HG03469 (cell line): ENCODE results near the gene CDK5RAP2.
"Not testable (repeated sequence)": the region's sequence is repeated elsewhere in the genome, so short reads cannot be mapped to it uniquely, and the experiment has no call there.

Experiments
- ATAC-seq: cut with Tn5 transposase; IDR thresholded peaks from one replicate; pipeline ENCODE4 v1.9.1; 2021; ENCODE audit warnings: mild to moderate bottlenecking, moderate library complexity, moderate number of reproducible peaks; ENCODE audit not compliant: unreplicated experiment

The CDK5RAP2 gene

DNA sequence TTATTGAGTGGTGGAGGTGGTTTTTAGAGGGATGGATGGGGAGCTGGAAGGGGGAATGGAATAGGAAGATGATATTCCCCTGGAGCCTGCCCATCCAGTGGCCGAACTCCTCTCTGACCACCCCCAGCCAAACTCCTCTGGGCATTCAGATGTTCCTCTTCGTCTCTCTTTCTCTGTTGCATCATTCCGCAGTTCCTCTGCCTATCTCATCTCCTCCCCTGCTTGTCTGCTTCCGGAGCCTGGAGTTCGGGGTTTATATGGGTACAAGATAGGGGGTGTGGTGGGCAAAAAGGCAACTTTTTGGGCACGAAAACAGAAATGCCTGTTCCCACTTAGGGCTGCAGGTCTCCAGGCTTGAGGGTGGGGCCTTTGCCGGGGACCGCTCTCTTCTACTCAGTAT is 12.2 kb upstream of the CDK5RAP2 start:
- no peak for ATAC-seq

DNA sequence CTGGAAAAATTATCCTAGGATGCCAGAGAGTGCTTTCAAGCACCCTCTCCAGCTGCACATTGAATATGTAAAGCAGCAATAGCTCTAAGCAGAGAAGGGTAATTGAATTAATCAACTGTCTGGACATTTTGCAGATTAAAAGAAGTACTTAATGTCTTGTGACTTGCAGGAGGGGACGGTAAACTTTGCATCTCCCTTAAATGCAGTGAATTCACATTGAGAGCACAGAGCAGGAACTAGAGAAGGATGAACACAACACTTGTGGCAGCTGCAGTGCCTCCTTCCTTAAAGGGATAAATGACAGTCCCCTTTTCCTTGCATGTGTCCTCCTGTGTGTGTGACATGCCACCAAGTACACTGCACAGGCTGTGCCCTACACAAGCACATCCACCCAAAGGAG is 7.4 kb upstream of the CDK5RAP2 start:
- no peak for ATAC-seq

- ATAC-seq = no peak
Observed at GRCh38 chr9:120583958-120584369, 4.0 kb upstream of the CDK5RAP2 start.

DNA sequence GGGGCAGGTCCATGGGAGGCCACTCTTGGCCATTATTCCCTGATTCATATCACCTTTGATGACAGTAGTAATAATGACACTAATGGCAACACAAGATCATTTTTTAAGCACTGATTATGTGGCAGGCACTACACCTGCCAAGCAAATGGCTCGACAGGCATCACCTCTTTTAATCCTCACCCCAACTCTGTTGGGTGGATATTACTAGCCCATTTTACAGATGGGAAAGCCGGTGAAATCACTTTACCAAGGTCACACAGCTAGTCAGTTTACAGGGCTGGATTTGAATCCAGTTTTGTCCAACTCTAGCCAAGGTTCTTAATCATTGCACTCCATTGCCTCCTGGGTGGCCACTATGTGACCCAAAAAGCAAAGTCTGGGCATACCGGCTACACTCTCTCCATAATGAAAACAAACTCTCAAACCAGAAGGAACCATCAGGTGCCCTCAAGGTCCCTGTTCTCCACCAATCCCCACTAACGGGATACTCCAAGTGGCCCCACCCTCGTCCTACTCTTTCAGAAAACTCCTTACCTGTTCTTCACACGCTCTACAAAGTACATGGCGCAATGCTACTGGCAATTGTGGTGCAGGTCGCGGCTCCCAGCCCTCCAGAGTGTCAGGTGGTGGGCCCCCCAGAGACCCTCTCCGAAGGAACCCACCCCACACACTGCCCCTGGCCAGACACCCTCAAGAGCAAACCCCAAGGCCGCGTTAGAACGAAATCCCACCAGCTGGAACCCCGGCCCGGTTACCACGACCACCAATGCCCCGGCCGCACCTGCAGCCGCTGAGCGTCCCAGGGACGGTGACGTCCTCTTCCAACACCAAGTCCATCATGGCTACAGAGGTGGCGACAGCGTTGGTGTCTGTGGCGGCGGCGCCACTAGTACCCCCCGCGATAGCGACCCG is 572 bp downstream of the CDK5RAP2 start:
- no peak for ATAC-seq

DNA sequence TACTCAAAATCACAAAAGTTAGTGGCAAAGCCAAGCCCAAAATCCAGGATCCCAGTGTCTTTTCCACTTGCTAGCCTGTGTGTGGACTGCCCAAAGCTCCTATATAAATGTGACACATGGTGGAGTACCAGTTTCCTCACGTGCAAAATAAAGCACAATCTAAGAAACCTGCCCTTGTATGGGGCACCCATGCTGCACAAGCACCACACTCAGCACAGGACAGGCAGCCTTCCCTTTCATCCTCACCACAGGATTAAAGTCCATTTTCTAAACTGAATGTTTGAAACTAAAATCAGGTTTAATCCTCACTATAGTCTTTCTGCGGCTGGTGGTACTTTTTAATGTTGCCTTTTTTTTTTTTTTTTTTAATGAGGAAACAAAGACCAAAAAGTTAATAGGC is 5.5 kb downstream of the CDK5RAP2 start:
- no peak for ATAC-seq

GRCh38 chr9:120572472-120572871 is 7.5 kb downstream of the CDK5RAP2 start:
- no peak for ATAC-seq

DNA sequence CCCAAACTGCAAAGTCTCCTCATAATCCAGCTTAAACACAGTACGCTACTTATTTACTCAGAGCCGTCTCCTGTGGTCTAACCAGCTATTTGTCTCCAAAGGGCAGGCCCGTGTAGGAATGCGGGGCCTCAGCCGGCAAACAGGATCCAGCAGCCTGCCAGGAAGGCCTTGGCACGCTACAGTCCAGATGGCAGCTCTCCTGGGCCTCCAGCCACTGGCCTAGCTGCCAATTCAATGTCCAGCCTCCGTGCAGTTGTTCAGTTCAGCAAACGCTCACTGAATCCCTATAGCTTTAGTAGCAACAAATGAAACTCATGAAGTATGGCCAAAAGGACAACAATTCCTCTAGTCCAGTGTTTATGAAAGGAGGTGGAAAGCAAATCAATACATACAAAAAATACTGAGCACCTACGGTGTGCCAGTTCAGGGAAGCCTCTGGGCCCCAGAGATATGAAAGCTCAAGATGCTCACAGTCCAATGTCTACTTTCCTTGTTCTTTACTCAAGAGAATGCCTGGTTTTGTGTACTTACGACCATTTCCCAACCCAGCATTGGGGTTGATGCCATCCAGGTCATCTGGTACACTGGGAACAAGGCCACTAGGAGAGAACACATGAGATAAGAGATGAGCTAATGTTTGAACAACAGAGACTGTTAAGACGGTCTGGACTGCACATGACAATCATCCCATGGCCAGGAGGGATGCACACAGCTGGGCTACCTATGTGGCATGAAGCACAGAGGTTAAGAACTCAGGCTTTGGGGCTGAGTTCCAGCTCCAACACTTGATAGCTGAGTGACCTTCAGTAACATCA is 8.3 kb downstream of the CDK5RAP2 start:
- ATAC-seq = no peak

- ATAC-seq = no peak
Observed at GRCh38 chr9:120570296-120570695, 9.7 kb downstream of the CDK5RAP2 start.

GRCh38 chr9:120569556-120569955 is 10.4 kb downstream of the CDK5RAP2 start:
- no peak for ATAC-seq

DNA sequence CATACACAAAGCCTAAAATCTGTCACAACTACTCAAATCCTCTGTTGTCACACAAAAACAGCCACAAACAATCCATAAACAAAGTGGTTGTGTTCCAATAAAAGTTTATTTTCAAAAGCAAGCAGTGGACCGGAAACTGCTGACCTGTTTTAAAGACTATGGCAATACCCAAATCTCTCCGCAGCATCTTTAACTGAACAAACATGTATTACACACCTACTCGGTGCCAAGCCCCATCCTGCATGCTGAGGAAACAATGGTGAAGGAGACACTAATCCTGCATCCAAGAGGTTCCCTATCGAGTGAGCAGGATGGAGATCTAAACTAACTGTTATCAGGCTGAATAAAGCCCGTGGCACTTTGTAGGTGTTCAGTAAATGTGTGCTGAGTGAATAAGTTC is 11.2 kb downstream of the CDK5RAP2 start:
- ATAC-seq = no peak

DNA sequence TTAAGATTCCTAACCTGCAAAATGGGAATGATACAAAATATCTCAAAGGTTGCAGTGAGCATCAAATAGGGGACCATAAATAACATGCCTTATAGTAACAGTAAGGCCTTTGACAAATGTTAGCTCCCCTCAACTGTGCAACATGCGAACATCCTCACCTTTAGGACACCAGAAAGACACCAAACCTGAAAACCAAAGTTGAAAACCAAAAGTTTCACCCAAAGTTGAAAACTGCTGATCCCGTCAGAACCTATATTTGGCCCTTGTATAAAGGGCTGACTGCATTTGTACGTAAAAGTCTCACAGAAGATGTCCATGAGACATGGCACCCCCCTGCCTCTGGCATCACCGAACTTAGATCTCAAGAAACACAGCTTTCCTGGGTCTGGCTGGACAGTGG is 12.1 kb downstream of the CDK5RAP2 start:
- no peak for ATAC-seq

DNA sequence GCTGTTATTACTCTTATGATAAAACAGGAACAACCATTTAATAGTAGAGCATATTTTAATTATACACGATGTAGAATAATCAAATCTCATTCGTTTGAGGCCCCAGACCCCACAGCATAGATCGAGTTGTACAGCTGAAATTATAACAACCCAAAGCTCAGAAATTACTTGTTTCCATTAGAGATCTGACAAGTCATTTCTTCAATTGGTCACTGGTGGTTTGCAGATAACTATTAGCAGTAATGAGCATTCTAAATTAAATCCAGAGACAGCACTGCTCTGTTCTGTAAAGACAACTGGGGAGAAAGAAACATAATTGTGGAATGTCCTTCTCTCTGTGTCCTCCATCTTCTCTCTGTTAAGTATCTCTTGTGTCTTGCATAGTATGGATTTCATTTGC is 12.9 kb downstream of the CDK5RAP2 start:
- no peak for ATAC-seq

DNA sequence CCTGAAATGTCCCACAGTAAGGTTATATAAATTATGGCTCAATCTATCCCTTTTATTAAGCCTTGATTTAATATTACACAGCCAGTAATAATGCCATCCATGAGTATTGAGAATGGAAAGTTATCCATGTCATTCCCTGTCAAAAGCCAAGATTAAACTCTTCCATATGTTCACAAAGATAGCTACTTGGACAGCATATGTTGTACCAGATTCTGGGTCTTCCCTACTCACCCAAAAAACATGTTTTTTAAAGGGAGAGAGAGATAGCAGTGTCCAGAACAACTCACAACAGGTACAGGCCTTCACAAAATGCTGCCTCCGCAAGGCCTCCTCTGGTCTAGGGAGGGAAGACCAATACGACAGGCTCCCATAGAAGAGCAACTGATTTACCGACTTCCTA is 15.4 kb downstream of the CDK5RAP2 start:
- ATAC-seq = no peak

GRCh38 chr9:120562861-120563443 is 17.0 kb downstream of the CDK5RAP2 start:
- no peak for ATAC-seq

GRCh38 chr9:120561709-120562108 is 18.3 kb downstream of the CDK5RAP2 start:
- no peak for ATAC-seq

DNA sequence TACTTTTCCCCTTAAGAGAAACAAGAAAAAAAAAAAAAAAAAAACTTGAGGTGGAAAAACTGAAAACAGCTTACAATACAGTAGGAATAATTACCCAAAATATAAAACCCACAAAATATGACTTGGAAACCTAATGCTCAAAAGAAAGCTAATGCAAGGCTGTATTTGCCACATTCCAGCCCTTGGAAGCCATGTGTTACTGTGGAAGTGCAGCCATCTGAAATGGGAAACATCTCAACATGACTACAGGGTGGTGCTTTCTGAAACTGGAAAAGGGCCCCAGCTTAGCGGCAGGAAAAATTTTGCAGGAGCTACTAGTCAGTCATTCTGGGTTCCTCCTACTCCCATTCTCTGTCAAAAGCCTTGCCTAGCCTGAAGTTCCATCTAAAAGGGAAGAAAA is 20.4 kb downstream of the CDK5RAP2 start:
- ATAC-seq = no peak

- ATAC-seq = no peak
Observed at GRCh38 chr9:120558454-120558853, 21.5 kb downstream of the CDK5RAP2 start.

DNA sequence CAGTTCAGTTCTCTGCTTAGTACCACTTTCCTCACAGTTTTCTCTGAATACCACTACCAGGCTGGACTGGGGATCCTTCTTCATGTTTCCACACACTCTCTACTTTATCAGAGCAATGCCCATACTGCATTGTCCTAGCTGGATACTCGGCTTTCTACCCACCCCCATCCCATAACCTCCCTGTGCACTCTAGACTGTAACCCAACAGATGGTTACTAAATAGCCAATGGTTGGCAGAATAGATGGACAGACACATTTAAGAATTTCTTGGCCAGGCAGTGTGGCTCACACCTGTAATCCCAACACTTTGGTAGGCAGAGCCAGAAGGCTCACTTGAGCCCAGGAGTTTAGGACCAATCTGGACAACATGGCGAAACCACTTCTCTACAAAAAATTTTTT is 22.8 kb downstream of the CDK5RAP2 start:
- ATAC-seq = no peak

DNA sequence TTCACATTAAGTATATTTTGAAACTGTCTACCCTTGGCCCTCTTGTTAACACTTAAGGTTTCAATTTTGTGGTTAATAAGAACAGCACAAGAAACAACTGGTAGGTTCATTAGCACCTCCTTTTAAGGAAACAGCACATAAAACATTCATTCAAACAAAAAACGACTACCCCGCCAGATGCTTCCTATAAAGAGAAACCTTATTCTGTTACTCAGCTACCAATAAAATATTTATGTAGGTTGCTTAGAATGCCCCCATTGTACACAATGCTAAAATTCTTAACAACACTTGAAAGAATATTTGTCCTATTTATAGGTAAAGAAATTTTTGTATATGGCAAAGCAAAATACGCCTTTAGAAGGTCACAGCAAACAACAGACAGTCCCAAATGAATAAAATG is 23.2 kb downstream of the CDK5RAP2 start:
- ATAC-seq = no peak

GRCh38 chr9:120555839-120556238 is 24.1 kb downstream of the CDK5RAP2 start:
- ATAC-seq = no peak

- not testable (repeated sequence) for ATAC-seq
Observed at GRCh38 chr9:120552210-120552704, 27.7 kb downstream of the CDK5RAP2 start.
